Mesothelial cell of epicardium (in vitro differentiated cells): ENCODE data around the gene TMEM245. TPM values are rescaled to one million over a fixed set of nuclear protein-coding genes. Genes with fewer than 3 reads are reported as not detected.

Source experiments
- DNase-seq, 2 experiments: peaks; one replicate each; pipeline ENCODE4 v3.0.0; 2021; ENCODE audit warnings: low spot score in 2 of 2; ENCODE audit not compliant: unreplicated experiment in 2 of 2
- H3K27ac Mint-ChIP-seq: 2 replicates; pipeline ENCODE4 v1.8.0; 2021; ENCODE audit warnings: mixed read lengths
- H3K27me3 Mint-ChIP-seq: 2 replicates; pipeline ENCODE4 v1.8.0; 2021; ENCODE audit warnings: low read depth, mixed read lengths
- H3K36me3 Mint-ChIP-seq: 2 replicates; pipeline ENCODE4 v1.8.0; 2021; ENCODE audit warnings: mixed read lengths
- H3K4me1 Mint-ChIP-seq: 2 replicates; pipeline ENCODE4 v1.8.0; 2021; ENCODE audit warnings: mixed read lengths
- H3K4me3 Mint-ChIP-seq: 2 replicates; pipeline ENCODE4 v1.8.0; 2021; ENCODE audit warnings: mild to moderate bottlenecking, moderate library complexity, mixed read lengths
- H3K9me3 Mint-ChIP-seq: 2 replicates; pipeline ENCODE4 v1.8.0; 2021; ENCODE audit warnings: mixed read lengths
- CTCF ChIP-seq: fragments of 200-600 bp; sonication (generic); IDR thresholded peaks from one replicate; pipeline ENCODE4 v1.5.0; 2021; ENCODE audit warnings: antibody characterized with exemption; ENCODE audit not compliant: unreplicated experiment
- total RNA-seq: library from RNA; stranded (reverse); gene quantifications from 3 replicates; pipeline ENCODE4 v1.2.1, GENCODE V29; 2021

TMEM245 gene
- total RNA-seq, 1 donor from 2014 or later: 73.0 TPM

- DNase-seq: no peak
- no peak overlapping the region for H3K27ac Mint-ChIP-seq
- peak overlapping the region; percentile 92 for H3K4me3 Mint-ChIP-seq
- no peaks in the 10 kb centered on the region for H3K9me3 Mint-ChIP-seq
- peaks cover 2% of the 10 kb centered on the region for H3K36me3 Mint-ChIP-seq
- peaks cover 38% of the 10 kb centered on the region for H3K4me1 Mint-ChIP-seq
- no peaks in the 10 kb centered on the region for H3K27me3 Mint-ChIP-seq
- no peak for TF ChIP-seq CTCF
These were observed 550 bp upstream of the TMEM245 start for GRCh38 chr9:109120204-109120789.

GRCh38 chr9:109118808-109119438, 824 bp downstream of the TMEM245 start:
- Mint-ChIP-seq H3K36me3 (peaks cover 2% of the 10 kb centered on the region), H3K4me1 (peaks cover 51% of the 10 kb centered on the region), H3K4me3 (peak overlapping the region; percentile 92), H3K27ac (peak overlapping the region; percentile 92), H3K9me3 (no peaks in the 10 kb centered on the region), H3K27me3 (no peaks in the 10 kb centered on the region)
- DNase-seq: no peak
- TF ChIP-seq CTCF: no peak

- H3K36me3 Mint-ChIP-seq: peaks cover 2% of the 10 kb centered on the region
- H3K27ac Mint-ChIP-seq: peak overlapping the region; percentile 92
- no peak for TF ChIP-seq CTCF
- no peaks in the 10 kb centered on the region for H3K27me3 Mint-ChIP-seq
- DNase-seq: no peak
- H3K4me3 Mint-ChIP-seq: peak overlapping the region; percentile 92
- H3K9me3 Mint-ChIP-seq: no peaks in the 10 kb centered on the region
- peaks cover 59% of the 10 kb centered on the region for H3K4me1 Mint-ChIP-seq
These were observed 1.6 kb downstream of the TMEM245 start for GRCh38 chr9:109117856-109118807.

GRCh38 chr9:109115931-109116526, 3.7 kb downstream of the TMEM245 start:
- H3K36me3 Mint-ChIP-seq: peaks cover 2% of the 10 kb centered on the region
- H3K27me3 Mint-ChIP-seq: no peaks in the 10 kb centered on the region
- TF ChIP-seq CTCF: no peak
- no peak overlapping the region for H3K4me3 Mint-ChIP-seq
- H3K4me1 Mint-ChIP-seq: peaks cover 71% of the 10 kb centered on the region
- H3K27ac Mint-ChIP-seq: peak overlapping the region; percentile 21
- H3K9me3 Mint-ChIP-seq: no peaks in the 10 kb centered on the region
- DNase-seq: no peak

GRCh38 chr9:109114670-109115069, 5.1 kb downstream of the TMEM245 start:
- Mint-ChIP-seq H3K9me3 (no peaks in the 10 kb centered on the region), H3K27ac (peak overlapping the region; percentile 75), H3K4me3 (no peak overlapping the region), H3K36me3 (peaks cover 2% of the 10 kb centered on the region), H3K27me3 (no peaks in the 10 kb centered on the region), H3K4me1 (peaks cover 75% of the 10 kb centered on the region)
- TF ChIP-seq CTCF: no peak
- no peak for DNase-seq
